GM12878 (cell line): Measurements from ENCODE around the gene TMEM38A.
"Not testable (repeated sequence)": the region's sequence is repeated elsewhere in the genome, so short reads cannot be mapped to it uniquely, and the experiment has no call there.

Experiments
- NR2C2 ChIP-seq: IDR thresholded peaks from 2 replicates; pipeline ENCODE4 v1.6.1; 2011; ENCODE audit warnings: borderline replicate concordance, low read depth; ENCODE audit not compliant: control insufficient read depth, insufficient read length
- TAF1 ChIP-seq: IDR thresholded peaks from 2 replicates; pipeline ENCODE4 v1.6.1; 2011; ENCODE audit warnings: mild to moderate bottlenecking, low read depth, low read length, borderline replicate concordance
- YY1 ChIP-seq: IDR thresholded peaks from 2 replicates; pipeline ENCODE4 v1.6.1; 2011; ENCODE audit warnings: low read depth, mild to moderate bottlenecking, low read length

GRCh38 chr19:16651421-16652188, 9.3 kb upstream of the TMEM38A start:
- TF ChIP-seq TAF1, NR2C2, YY1: not testable (repeated sequence)
